Measurements from ENCODE around the gene CMIP.

Gene CMIP

GRCh38 chr16:81694494-81695280 lies 250.1 kb downstream of the CMIP start:
- DNase-seq: no peak

- peak; percentile 69 for DNase-seq
These were observed 250.9 kb downstream of the CMIP start for GRCh38 chr16:81695321-81696165.

DNA sequence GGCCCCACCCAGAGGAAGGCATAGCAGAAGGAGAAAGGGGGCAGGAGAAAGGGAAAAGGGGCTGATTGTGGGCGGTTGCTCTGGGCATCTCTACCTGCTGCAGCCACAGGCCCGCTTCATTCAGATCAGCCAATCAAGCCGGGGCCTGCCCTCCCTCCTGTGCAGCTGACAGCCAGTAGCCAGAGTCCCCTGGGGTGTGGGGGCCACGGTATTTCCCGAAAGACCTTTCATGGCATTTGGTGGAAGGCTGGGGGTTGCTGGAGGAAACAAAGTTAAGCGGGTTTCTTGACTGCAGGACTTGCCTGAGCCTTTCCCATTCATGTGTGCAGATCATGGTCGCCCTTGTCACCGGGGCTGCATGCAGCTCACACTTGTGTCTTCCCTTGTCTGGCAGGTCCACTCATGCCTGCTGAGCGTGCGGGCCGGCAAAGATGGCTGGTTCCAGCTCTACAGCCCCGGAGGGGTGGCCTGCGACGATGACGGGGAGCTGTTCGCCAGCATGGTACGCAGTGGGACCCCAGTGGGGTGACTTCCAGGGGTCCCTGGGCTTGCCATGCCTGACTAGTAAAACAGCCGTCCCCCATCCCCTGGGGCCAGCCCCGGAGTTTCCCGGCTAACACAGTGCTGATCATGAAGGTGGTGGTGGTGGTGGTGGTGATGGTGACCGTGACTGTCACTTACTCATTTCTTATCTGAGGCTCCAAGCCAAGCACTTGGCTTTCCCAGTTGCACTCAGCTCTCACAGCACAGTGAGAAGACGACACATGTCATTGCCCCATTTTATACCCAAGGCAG lies 251.8 kb downstream of the CMIP start:
- DNase-seq: peak; percentile 85

DNA sequence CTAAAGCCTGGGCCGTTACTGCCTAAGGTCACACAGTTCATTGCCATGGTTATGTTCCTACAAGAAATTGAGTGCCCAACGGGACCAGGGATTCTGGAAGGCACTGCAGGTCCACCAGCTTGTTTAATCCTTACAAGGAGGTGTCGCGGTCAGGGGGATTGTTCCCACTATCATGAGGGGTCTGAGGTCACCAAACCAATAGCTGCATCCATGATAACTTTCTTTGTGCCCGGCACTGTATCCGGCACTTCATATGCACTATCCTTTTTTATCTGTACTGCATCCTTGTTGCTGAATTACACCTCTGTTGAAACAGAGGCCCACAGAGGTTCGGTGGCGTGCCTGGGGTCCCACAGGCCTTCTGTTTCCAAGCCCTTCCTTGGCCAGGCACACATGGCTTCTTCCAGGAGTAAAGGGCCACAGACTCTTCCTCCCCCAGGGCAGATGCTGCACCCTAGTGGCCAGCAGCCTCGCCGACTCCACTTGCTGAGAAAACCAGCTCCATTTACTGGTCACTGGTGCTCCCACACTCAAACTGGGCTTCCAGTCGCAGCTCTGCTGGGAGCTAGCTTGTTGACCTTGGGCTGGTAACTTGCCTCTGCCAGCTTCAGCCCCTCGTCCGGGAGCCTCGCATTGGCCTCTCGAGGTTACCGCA lies 252.5 kb downstream of the CMIP start:
- DNase-seq: peak; percentile 90

DNA sequence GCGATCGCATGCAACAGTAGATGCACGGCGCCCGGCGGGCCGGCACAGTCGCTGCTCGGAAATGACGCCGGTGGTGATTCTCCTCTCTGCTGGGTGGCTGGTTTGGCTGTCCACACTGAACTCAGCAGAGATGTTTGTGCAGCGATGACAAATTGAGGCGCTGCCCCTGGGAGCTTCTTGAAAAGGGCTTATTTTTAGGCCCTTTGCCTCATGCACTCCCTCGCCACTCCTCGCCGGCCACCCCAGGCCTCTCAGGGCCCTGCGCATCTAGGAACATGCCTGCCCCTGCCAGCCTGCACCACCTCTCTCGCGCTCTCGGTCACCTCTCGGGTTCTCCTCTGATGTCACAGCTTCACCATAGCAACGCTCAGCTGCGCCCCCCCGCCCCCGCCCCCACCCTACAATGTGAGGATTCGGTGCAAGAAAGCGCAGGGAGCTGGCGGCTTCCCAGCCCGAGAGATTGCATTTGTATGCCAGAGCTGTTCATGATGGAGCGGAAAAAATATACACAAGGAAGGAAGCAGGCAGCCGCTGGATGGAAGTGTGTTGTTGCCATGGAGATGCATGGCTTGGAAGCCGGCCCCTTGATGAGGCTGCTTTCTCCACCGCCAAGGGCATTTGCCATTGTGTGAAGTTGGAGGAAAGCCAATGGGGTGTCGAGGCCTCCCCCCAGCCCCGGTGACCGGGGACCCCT lies 253.2 kb downstream of the CMIP start:
- DNase-seq: no peak

DNA sequence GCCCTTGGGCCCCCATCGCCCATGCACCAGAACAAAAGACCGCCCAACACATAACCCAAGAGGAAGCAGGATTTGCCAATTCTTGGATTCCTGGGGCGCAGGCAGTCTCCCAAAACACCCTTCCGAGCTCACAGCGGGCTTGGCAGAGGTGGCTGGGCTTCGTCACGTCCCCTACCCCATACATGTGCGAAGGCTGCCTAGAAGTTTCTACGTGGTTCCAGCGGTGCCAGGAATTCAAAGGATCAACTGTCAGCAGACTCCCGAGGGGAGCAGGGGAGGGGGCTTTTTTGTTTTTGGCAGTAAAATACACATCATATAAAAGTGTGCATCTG lies 253.7 kb downstream of the CMIP start:
- no peak for DNase-seq

- DNase-seq: no peak
These were observed 255.0 kb downstream of the CMIP start for GRCh38 chr16:81699596-81699995.

GRCh38 chr16:81700071-81700779 lies 255.6 kb downstream of the CMIP start:
- no peak for DNase-seq

DNA sequence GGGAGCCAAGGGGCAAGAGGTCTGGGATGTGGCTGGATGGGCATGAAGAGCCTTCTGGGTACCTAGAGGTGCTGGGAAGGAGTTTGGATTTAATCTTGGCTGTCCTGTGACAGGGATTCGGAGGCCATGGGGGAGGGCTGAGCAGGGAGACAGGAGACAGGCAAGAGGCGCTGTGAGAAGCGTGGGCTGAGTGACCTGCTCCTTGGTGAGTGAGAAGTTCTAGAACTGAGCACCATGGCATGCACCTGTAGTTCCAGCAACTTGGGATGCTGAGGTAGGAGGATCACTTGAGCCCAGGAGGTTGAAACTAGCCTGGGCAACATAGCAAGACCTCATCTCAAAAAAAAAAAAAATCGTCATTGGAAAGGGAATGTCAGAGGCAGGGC lies 256.2 kb downstream of the CMIP start:
- no peak for DNase-seq

DNA sequence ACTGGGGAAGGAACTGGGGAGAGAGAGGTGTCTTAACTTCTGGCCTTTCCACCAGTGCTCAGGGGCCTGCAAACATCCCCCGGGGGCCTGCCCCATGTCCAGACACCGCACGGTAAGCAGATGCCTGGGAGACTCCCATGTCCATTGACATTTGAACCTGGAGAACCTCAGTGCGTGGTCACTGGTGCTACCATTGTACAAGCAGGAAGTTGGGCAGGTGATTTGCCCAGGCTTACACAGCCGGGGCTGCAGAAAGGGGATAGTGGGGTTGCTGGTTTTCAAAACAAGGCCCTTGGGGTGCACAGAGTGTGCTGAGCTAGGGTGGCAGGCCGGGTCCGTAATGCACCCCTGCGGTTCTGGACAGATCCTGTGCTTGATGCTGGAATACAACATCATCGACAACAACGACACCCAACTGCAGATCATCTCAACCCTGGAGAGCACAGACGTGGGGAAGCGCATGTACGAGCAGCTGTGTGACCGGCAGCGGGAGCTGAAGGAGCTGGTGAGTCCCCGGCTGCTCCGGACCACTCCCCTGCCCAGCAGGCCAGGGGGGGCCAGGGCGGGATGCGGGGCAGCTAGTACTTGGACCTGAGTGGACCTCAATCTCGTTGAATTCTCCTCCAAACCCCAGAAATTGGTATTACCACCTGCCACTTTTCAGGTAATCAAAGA lies 256.8 kb downstream of the CMIP start:
- DNase-seq: no peak

GRCh38 chr16:81702506-81702905 lies 257.9 kb downstream of the CMIP start:
- no peak for DNase-seq

DNA sequence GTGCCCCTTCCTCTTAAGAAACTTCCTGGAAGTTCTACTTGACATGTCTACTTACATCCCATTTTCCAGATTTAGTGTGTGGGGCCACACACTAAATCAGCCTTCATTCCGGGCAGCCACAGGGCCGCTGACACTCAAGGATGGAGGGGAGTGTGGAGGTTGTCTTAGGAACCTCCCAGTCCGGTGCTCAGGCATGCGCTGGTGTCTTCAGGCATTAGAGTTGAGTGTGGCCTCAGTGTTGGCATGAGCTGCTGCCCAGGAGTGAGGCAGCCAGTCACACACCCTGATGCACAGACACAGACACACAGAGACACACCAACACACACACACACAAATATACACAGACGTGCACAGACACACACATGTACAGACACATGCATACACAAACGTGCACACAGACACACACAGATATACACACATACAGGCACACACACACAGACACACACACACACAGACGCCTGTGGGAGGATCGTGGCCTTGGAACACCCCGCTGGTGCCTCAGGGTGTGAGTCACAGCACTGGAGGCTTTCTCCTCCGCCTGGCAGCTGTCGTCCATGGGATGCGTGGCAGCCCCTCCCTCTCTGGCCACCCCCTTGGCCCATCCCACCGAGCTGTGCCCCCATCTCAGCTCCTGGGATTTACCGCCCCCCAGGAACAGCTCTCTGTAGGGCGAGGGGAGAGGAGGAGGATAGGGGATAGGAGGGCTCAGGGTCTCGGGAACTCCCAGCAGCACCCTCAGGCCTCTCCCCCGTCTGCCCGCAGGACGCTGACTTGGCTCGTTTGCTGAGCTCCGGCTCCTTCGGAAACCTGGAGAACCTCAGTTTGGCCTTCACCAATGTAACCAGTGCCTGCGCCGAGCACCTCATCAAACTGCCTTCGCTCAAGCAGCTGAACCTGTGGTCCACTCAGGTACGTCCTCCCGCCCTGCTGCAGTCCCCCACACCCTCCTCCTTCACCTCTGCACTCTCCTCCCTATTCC lies 258.9 kb downstream of the CMIP start:
- peak; percentile 47 for DNase-seq

GRCh38 chr16:81705261-81705660 lies 260.7 kb downstream of the CMIP start:
- DNase-seq: no peak

GRCh38 chr16:81706327-81707295 lies 262.0 kb downstream of the CMIP start:
- DNase-seq: no peak

- no peak for DNase-seq
These were observed 263.0 kb downstream of the CMIP start for GRCh38 chr16:81707411-81708265.

DNA sequence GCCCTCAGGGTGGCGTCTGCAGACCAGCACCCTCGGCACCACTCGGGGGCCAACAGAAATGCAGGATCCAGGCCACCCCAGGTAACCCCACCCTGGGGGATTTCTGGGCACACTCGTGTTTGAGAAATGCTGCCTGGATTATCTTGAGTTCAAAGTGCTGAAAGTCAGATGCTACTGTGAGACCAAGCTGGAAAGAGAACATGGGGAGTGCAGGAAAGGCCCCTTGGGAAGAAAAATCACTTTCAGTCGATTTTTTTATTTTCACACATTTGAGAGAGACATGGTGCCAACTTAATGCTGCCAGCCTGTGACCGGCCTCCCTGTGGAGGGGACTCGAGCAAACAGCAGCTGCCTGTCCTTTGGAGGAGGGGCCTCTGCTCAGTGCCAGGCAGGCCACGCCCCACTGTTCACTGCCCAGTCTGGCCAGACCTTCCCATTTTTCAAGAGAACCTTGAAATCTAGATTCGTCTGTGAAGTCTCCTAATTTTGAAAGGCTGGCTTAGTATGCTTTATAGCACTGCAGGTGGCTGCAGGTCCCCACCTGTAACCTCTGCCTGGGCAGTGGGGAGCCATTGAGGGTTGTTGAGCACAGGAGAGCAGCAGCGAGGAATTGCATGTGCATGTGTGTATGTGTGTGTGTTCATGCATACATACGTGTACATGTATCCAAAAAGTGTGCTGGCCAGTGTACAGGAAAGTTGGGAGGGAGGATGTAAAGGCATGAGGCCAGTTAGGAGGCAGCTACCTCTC lies 263.8 kb downstream of the CMIP start:
- DNase-seq: no peak

All from hematopoietic multipotent progenitor cell treated with erythropoietin and hydrocortisone succinate and interleukin-3 and kit ligand, for 4 days (in vitro differentiated cells).